ENCODE results near the gene ITGA7. TPM values are rescaled to one million over a fixed set of nuclear protein-coding genes. Genes with fewer than 3 reads are reported as not detected.

The ITGA7 gene
- total RNA-seq, 1 donor from 2014 or later = 39.2 TPM

DNA sequence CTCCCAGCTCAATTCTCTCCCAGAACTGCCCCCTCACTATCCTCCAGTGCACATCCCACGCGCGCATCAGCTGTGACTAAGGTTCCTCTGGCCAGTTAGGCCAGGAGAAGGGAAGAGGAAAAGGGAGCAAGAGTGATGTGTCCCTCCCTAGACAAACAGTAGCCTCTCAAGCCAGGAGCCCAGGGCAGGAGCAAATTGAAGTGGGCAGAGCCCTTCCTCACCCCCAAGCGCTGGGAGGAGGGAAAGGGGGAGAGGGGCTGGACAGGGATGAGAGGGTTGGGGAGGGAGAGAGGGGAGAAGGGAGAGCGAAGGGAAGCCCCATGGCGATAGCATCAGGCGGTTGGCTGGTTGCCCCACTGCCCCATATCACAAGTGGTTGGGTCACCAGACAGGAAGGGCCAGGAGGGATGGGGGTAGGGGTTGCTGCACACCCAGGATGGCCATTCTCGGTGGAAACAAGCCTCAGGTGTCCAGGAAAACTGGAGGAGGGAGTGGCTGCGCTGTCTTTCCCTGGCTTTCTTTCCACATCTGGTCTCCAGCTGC, 20.0 kb upstream of the ITGA7 start:
- no peak for DNase-seq (ENCODE audit: extremely low spot score, unreplicated experiment)
- TF ChIP-seq, protein P1, sequence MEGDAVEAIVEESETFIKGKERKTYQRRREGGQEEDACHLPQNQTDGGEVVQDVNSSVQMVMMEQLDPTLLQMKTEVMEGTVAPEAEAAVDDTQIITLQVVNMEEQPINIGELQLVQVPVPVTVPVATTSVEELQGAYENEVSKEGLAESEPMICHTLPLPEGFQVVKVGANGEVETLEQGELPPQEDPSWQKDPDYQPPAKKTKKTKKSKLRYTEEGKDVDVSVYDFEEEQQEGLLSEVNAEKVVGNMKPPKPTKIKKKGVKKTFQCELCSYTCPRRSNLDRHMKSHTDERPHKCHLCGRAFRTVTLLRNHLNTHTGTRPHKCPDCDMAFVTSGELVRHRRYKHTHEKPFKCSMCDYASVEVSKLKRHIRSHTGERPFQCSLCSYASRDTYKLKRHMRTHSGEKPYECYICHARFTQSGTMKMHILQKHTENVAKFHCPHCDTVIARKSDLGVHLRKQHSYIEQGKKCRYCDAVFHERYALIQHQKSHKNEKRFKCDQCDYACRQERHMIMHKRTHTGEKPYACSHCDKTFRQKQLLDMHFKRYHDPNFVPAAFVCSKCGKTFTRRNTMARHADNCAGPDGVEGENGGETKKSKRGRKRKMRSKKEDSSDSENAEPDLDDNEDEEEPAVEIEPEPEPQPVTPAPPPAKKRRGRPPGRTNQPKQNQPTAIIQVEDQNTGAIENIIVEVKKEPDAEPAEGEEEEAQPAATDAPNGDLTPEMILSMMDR (conservative IDR thresholded peaks at IDR 0.05) = no peak
- Mint-ChIP-seq H3K36me3 (peaks cover 16% of the 10 kb centered on the region), H3K9me3 (no peaks in the 10 kb centered on the region), H3K27ac (peak overlapping the region; percentile 79), H3K4me1 (ENCODE audit: unreplicated experiment) (peaks cover 47% of the 10 kb centered on the region), H3K4me3 (peak overlapping the region; percentile 93), H3K27me3 (no peaks in the 10 kb centered on the region)

DNA sequence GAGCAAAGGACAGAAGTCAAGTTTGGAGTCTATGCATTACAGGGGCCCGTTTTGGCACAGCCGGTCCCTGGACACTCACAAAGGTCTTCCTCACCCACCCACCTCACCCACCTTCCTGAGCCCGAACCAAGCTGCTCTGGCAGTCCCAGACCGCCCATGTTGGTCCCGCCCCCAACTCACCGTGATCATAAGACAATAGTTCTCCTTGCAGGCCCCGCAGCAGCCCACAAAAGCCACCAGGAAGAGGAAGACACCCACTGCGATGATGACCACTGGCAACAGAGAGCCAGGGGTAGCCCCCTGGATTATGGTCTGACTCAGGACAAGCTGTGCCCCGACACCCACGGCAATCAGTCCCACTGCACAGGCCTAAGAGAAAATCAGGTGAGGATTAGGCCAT, 19.3 kb upstream of the ITGA7 start:
- TF ChIP-seq, protein P1 (conservative IDR thresholded peaks at IDR 0.05) = no peak
- H3K36me3 Mint-ChIP-seq = peaks cover 16% of the 10 kb centered on the region
- no peaks in the 10 kb centered on the region for H3K27me3 Mint-ChIP-seq
- peak overlapping the region; percentile 93 for H3K4me3 Mint-ChIP-seq
- DNase-seq (ENCODE audit: extremely low spot score, unreplicated experiment) = no peak
- peaks cover 47% of the 10 kb centered on the region for H3K4me1 Mint-ChIP-seq (ENCODE audit: unreplicated experiment)
- H3K27ac Mint-ChIP-seq = peak overlapping the region; percentile 79
- no peaks in the 10 kb centered on the region for H3K9me3 Mint-ChIP-seq

DNA sequence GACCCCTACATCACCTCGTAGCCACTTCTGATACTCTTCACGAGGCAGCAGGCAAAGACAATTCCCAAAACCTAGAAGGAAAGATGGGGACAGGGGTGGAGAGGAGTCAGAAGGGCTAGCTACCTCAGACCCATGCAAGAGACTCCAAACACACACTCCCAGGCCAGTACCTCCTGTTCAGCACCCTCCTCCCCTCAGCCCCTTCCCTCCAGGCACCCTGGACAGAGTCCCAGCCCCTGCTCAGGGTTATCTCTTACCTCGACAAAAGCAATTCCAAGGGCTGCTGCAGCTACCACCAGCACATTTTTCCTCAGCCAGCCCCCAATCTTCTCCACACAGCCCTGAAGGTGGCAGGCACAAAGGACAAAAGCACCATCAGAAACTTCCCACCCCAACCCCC, 17.9 kb upstream of the ITGA7 start:
- TF ChIP-seq, protein P1 (conservative IDR thresholded peaks at IDR 0.05) = no peak
- Mint-ChIP-seq H3K27ac (no peak overlapping the region), H3K36me3 (peaks cover 16% of the 10 kb centered on the region), H3K4me3 (peak overlapping the region; percentile 77), H3K9me3 (no peaks in the 10 kb centered on the region), H3K27me3 (no peaks in the 10 kb centered on the region), H3K4me1 (ENCODE audit: unreplicated experiment) (peaks cover 43% of the 10 kb centered on the region)
- no peak for DNase-seq (ENCODE audit: extremely low spot score, unreplicated experiment)

DNA sequence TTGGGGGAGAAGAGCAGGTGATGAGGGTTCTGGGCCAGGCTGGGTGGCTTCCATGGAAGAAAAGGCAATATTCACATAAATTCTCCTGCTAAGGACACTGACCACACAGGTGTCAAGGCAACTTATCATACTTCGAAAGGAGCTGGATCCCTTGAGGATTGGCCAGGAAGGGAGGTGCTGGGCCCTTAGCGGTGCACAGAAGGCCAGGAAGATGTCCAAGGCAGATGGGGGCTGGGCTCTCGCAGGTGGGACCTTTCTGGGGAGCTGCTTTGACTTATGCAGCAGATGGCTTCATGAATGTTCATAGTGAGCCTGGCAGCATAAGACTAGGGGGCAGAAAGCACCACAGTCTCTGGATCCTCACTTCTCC, 17.2 kb upstream of the ITGA7 start:
- Mint-ChIP-seq H3K36me3 (peaks cover 16% of the 10 kb centered on the region), H3K4me1 (ENCODE audit: unreplicated experiment) (peaks cover 37% of the 10 kb centered on the region), H3K27ac (peak overlapping the region; percentile 17), H3K27me3 (no peaks in the 10 kb centered on the region), H3K9me3 (no peaks in the 10 kb centered on the region), H3K4me3 (peak overlapping the region; percentile 42)
- no peak for DNase-seq (ENCODE audit: extremely low spot score, unreplicated experiment)
- TF ChIP-seq, protein P1 (conservative IDR thresholded peaks at IDR 0.05) = peak; percentile 13

DNA sequence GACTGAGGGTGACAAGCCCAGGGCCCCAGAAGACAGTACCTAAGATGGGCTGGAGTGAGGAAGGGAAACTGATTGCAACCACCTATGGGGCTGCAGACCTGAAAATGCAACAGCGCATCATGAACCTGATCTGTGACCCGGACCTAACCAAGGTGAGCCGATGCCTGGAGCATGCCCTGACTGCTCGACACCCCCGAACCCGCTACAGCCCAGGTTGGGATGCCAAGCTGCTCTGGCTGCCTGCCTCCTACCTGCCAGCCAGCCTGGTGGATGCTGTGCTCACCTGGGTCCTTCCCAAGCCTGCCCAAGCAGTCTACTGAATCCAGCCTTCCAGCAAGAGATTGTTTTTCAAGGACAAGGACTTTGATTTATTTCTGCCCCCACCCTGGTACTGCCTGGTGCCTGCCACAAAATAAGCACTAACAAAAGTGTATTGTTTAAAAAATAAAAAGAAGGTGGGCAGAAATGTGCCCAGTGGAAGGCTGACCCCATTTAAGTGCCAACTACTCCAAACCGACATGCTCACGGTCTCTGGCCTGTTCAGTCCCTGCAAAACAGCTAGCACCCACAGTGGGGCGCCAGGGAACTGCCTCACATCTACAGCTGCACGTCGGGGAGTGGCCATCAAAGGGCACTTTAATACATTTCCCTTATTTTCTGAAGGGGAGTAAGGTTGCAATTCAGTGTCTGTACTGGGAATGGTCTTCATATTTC, 16.7 kb upstream of the ITGA7 start:
- Mint-ChIP-seq H3K9me3 (no peaks in the 10 kb centered on the region), H3K36me3 (peaks cover 16% of the 10 kb centered on the region), H3K4me3 (peak overlapping the region; percentile 42), H3K27ac (peak overlapping the region; percentile 17), H3K27me3 (no peaks in the 10 kb centered on the region), H3K4me1 (ENCODE audit: unreplicated experiment) (peaks cover 32% of the 10 kb centered on the region)
- TF ChIP-seq, protein P1 (conservative IDR thresholded peaks at IDR 0.05) = peak; percentile 75
- DNase-seq (ENCODE audit: extremely low spot score, unreplicated experiment) = no peak
